H9 (cell line): ENCODE results near the gene NUDT3. TPM values are rescaled to one million over a fixed set of nuclear protein-coding genes. Genes with fewer than 3 reads are reported as not detected.

Source experiments
- DNase-seq: peaks from one replicate; pipeline ENCODE4 v3.0.0-alpha.2; 2017
- H2AFZ ChIP-seq: one replicate; pipeline ENCODE4 v1.6.1; 2013; ENCODE audit warnings: mild to moderate bottlenecking, low read length, control low read depth, moderate library complexity
- H2AK5ac ChIP-seq: 2 replicates; pipeline ENCODE4 v1.6.1; 2013; ENCODE audit warnings: low read length, control low read depth, mixed read lengths; ENCODE audit not compliant: insufficient read length
- H2BK120ac ChIP-seq: one replicate; pipeline ENCODE4 v1.6.1; 2013; ENCODE audit warnings: low read depth, mild to moderate bottlenecking, low read length, control low read depth, inconsistent platforms; ENCODE audit not compliant: poor library complexity, severe bottlenecking
- H2BK12ac ChIP-seq: 2 replicates; pipeline ENCODE4 v1.6.1; 2013; ENCODE audit warnings: low read length, control low read depth, mixed read lengths, low read depth; ENCODE audit not compliant: insufficient read length
- H2BK15ac ChIP-seq: 2 replicates; pipeline ENCODE4 v1.6.1; 2013; ENCODE audit warnings: low read depth, low read length, control low read depth
- H2BK20ac ChIP-seq: one replicate; pipeline ENCODE4 v1.6.1; 2013; ENCODE audit warnings: low read depth, mild to moderate bottlenecking, low read length, control low read depth, inconsistent platforms; ENCODE audit not compliant: poor library complexity, severe bottlenecking
- H2BK5ac ChIP-seq: 2 replicates; pipeline ENCODE4 v1.6.1; 2013; ENCODE audit warnings: low read length, control low read depth, mixed read lengths; ENCODE audit not compliant: insufficient read length
- H3K14ac ChIP-seq: 2 replicates; pipeline ENCODE4 v1.6.1; 2013; ENCODE audit warnings: low read length, control low read depth; ENCODE audit not compliant: insufficient read depth
- H3K18ac ChIP-seq: 2 replicates; pipeline ENCODE4 v1.6.1; 2013; ENCODE audit warnings: low read depth, mild to moderate bottlenecking, mixed read lengths, low read length, control low read depth; ENCODE audit not compliant: insufficient read length
- H3K23ac ChIP-seq: 2 replicates; pipeline ENCODE4 v1.6.1; 2013; ENCODE audit warnings: low read length, control low read depth, mixed read lengths, low read depth; ENCODE audit not compliant: insufficient read length
- H3K23me2 ChIP-seq: 2 replicates; pipeline ENCODE4 v1.6.1; 2013; ENCODE audit warnings: low read depth, mild to moderate bottlenecking, mixed read lengths, low read length, control low read depth; ENCODE audit not compliant: insufficient read length, poor library complexity, severe bottlenecking
- H3K27ac ChIP-seq: 2 replicates; pipeline ENCODE4 v1.5.1; 2013; ENCODE audit warnings: low read length, control low read depth, mixed read lengths, low read depth; ENCODE audit not compliant: insufficient read length
- H3K27me3 ChIP-seq: 2 replicates; pipeline ENCODE4 v1.6.1; 2013; ENCODE audit warnings: low read length, control low read depth, inconsistent platforms; ENCODE audit not compliant: insufficient read depth
- H3K4ac ChIP-seq: 2 replicates; pipeline ENCODE4 v1.6.1; 2013; ENCODE audit warnings: low read depth, mild to moderate bottlenecking, control low read depth, inconsistent platforms, low read length, moderate library complexity
- H3K4me1 ChIP-seq: 2 replicates; pipeline ENCODE4 v1.6.1; 2013; ENCODE audit warnings: low read length, control low read depth, inconsistent platforms; ENCODE audit not compliant: insufficient read depth
- H3K4me2 ChIP-seq: 2 replicates; pipeline ENCODE4 v1.6.1; 2013; ENCODE audit warnings: low read length, control low read depth, mixed read lengths; ENCODE audit not compliant: insufficient read length, insufficient read depth
- H3K56ac ChIP-seq: 2 replicates; pipeline ENCODE4 v1.6.1; 2013; ENCODE audit warnings: low read depth, mild to moderate bottlenecking, mixed read lengths, low read length, control low read depth; ENCODE audit not compliant: insufficient read length
- H3K79me1 ChIP-seq: 2 replicates; pipeline ENCODE4 v1.6.1; 2013; ENCODE audit warnings: low read depth, mild to moderate bottlenecking, moderate library complexity, low read length, control low read depth, inconsistent platforms; ENCODE audit not compliant: insufficient read depth, poor library complexity, severe bottlenecking
- H3K79me2 ChIP-seq: 2 replicates; pipeline ENCODE4 v1.6.1; 2013; ENCODE audit warnings: low read length, control low read depth, inconsistent platforms; ENCODE audit not compliant: insufficient read depth
- H3K9ac ChIP-seq: 2 replicates; pipeline ENCODE4 v1.6.1; 2013; ENCODE audit warnings: low read length, control low read depth, mixed read lengths; ENCODE audit not compliant: insufficient read length; ENCODE audit errors: extremely low read depth
- H3K9me3 ChIP-seq: one replicate; pipeline ENCODE4 v1.6.1; 2013; ENCODE audit warnings: low read depth, low read length, inconsistent platforms; ENCODE audit not compliant: control insufficient read depth
- H3T11ph ChIP-seq: one replicate; pipeline ENCODE4 v1.6.1; 2013; ENCODE audit warnings: mild to moderate bottlenecking, low read length, control low read depth, inconsistent platforms
- H4K20me1 ChIP-seq: one replicate; pipeline ENCODE4 v1.6.1; 2013; ENCODE audit not compliant: control insufficient read depth, insufficient read length, insufficient read depth
- H4K5ac ChIP-seq: 2 replicates; pipeline ENCODE4 v1.6.1; 2013; ENCODE audit warnings: low read depth, mild to moderate bottlenecking, mixed read lengths, low read length, control low read depth; ENCODE audit not compliant: insufficient read length
- H4K8ac ChIP-seq: replicated peaks from 2 replicates; pipeline ENCODE4 v1.6.1; 2013; ENCODE audit warnings: low read length, control low read depth, mixed read lengths, low read depth; ENCODE audit not compliant: insufficient read length
- H4K91ac ChIP-seq: 2 replicates; pipeline ENCODE4 v1.6.1; 2013; ENCODE audit warnings: low read depth, mild to moderate bottlenecking, moderate library complexity, mixed read lengths, low read length, control low read depth; ENCODE audit not compliant: insufficient read length
- H3K27ac Mint-ChIP-seq, 3 experiments: 2 replicates in 2 of 3; 3 replicates in 1 of 3; pipeline ENCODE4 v1.8.0; 2020 to 2021; ENCODE audit warnings: mixed read lengths in 3 of 3, mild to moderate bottlenecking in 1 of 3, moderate library complexity in 1 of 3
- H3K27me3 Mint-ChIP-seq: 2 replicates; pipeline ENCODE4 v1.8.0; 2021; ENCODE audit warnings: low read depth, mild to moderate bottlenecking, moderate library complexity, mixed read lengths
- H3K36me3 Mint-ChIP-seq, 3 experiments: 2 replicates in 2 of 3; 3 replicates in 1 of 3; pipeline ENCODE4 v1.8.0; 2020 to 2021; ENCODE audit warnings: low read depth in 3 of 3, mixed read lengths in 3 of 3; ENCODE audit not compliant: insufficient read depth in 1 of 3
- H3K4me1 Mint-ChIP-seq, 2 experiments: 2 replicates each; pipeline ENCODE4 v1.8.0; 2020; ENCODE audit warnings: mixed read lengths in 2 of 2
- H3K4me3 Mint-ChIP-seq, 2 experiments: 2 replicates in 1 of 2; 3 replicates in 1 of 2; pipeline ENCODE4 v1.8.0; 2020 to 2021; ENCODE audit warnings: mild to moderate bottlenecking in 2 of 2, mixed read lengths in 2 of 2, moderate library complexity in 1 of 2
- H3K9me3 Mint-ChIP-seq, 2 experiments: 2 replicates in 1 of 2; 3 replicates in 1 of 2; pipeline ENCODE4 v1.8.0; 2020; ENCODE audit warnings: mild to moderate bottlenecking in 2 of 2, mixed read lengths in 2 of 2, moderate library complexity in 1 of 2
- CTCF ChIP-seq: fragments of 200-600 bp; sonication (generic); conservative IDR thresholded peaks from 3 replicates; pipeline ENCODE4 v1.8.0; 2021; ENCODE audit warnings: antibody characterized with exemption, mild to moderate bottlenecking
- WGBS: extraction: QIAGEN DNeasy Blood & Tissue Kit; methylation state at CpG from one replicate; pipeline ENCODE4 v1.1.7; 2013; ENCODE audit warnings: missing lambda C conversion rate, low lambda C conversion rate, mixed read lengths; ENCODE audit not compliant: insufficient read length; ENCODE audit errors: extremely low coverage; 5-methylcytosine and 5-hydroxymethylcytosine counted together
- total RNA-seq: library from RNA; stranded (reverse); gene quantifications from 2 replicates; pipeline ENCODE4 v1.2.1, GENCODE V29; 2021

The NUDT3 gene
- total RNA-seq, 1 experiment from 2014 or later, result 23.6 TPM

GRCh38 chr6:34338811-34339210, 53.7 kb downstream of the NUDT3 start:
- Histone ChIP-seq H2BK15ac (no peak overlapping the region), H3K14ac (no peak overlapping the region), H3K4me1 (no peaks in the 10 kb centered on the region), H3K79me2 (no peaks in the 10 kb centered on the region; the same call in 1 of the 2 replicates), H3K56ac (no peak overlapping the region), H3K9ac (no peak overlapping the region), H2AFZ (no peak overlapping the region), H2BK12ac (no peak overlapping the region), H4K20me1 (no peaks in the 10 kb centered on the region), H3K23ac (no peak overlapping the region), H3K27me3 (no peaks in the 10 kb centered on the region), H2AK5ac (no peak overlapping the region), H3K4me2 (no peak overlapping the region), H4K91ac (no peak overlapping the region), H4K8ac (no peak overlapping the region), H3K4ac (no peak overlapping the region), H3K9me3 (no peaks in the 10 kb centered on the region), H2BK5ac (no peak overlapping the region), H2BK120ac (no peak overlapping the region), H4K5ac (no peak overlapping the region), H3K27ac (no peak overlapping the region), H3K18ac (no peak overlapping the region), H3K79me1 (no peaks in the 10 kb centered on the region), H3K23me2 (no peaks in the 10 kb centered on the region), H3T11ph (no peak overlapping the region), H2BK20ac (no peak overlapping the region)
- DNase-seq, result no peak
- Mint-ChIP-seq H3K9me3 (no peaks in the 10 kb centered on the region), H3K4me1 (peaks cover 10 to 36% of the 10 kb centered on the region in 2 experiments), H3K36me3 (peaks cover 0 to 9% (median 2%) of the 10 kb centered on the region in 3 experiments; a peak in 5 of 7 replicates), H3K27ac (no peak overlapping the region), H3K27me3 (no peaks in the 10 kb centered on the region), H3K4me3 (no peak overlapping the region)
- no peak for TF ChIP-seq CTCF
- no CpG with 5 or more reads among the region's 1 CpG for WGBS
